Measurements from ENCODE around the gene SDK2.

The SDK2 gene

DNA sequence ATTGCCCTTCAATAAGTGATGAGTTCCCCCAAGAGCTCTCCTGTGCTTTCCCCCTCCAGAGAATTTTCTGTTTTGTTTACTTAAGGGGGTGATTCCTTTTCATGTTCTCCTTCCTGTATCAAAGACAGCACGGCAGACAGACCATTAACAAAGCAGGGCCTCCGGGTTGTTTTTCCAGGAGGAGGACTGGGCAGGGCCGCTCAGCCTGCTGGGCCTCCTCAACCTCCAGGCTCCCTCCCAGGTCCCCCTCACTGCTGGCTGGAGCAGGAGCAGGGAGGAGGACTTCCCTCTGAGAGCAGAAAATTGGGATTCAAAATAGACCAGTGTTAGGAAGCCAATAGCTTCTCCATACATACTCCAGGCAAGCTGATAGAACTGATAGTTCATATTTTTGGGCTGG is 20.4 kb downstream of the SDK2 start:
- DNase-seq (ENCODE audit: low spot score): no peak
- TF ChIP-seq, protein P1, sequence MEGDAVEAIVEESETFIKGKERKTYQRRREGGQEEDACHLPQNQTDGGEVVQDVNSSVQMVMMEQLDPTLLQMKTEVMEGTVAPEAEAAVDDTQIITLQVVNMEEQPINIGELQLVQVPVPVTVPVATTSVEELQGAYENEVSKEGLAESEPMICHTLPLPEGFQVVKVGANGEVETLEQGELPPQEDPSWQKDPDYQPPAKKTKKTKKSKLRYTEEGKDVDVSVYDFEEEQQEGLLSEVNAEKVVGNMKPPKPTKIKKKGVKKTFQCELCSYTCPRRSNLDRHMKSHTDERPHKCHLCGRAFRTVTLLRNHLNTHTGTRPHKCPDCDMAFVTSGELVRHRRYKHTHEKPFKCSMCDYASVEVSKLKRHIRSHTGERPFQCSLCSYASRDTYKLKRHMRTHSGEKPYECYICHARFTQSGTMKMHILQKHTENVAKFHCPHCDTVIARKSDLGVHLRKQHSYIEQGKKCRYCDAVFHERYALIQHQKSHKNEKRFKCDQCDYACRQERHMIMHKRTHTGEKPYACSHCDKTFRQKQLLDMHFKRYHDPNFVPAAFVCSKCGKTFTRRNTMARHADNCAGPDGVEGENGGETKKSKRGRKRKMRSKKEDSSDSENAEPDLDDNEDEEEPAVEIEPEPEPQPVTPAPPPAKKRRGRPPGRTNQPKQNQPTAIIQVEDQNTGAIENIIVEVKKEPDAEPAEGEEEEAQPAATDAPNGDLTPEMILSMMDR (IDR thresholded peaks at IDR 0.05; ENCODE audit: extremely low read depth, insufficient read depth, missing control alignments): no peak
- in situ Hi-C loops (cut with MboI; ENCODE audit: low pct_unique_long_range_greater_than_20kb, low sequenced_read_pairs, unreplicated experiment): no loop called here

DNA sequence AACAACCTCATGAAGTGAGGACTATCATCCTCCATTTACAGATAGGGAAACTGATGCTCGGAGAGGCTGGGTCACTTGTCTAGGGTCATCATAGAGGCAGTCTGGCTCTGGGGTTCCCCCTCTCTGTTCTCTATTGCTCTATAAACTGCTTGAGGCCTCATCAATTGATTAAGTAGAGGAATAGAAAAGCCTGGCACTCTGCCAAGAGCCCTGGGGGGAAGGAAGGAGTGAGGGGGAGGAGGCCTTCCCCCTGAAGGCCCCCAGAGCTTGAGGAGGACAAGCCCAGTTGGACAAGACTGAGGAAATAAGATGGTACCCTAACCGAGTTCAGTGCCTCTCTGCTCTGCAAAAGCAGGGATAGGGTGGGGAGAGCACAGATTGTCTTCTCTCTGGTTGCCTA is 21.0 kb downstream of the SDK2 start:
- DNase-seq (ENCODE audit: low spot score): no peak
- TF ChIP-seq, protein P1 (IDR thresholded peaks at IDR 0.05; ENCODE audit: extremely low read depth, insufficient read depth, missing control alignments): no peak
- in situ Hi-C loops (cut with MboI; ENCODE audit: low pct_unique_long_range_greater_than_20kb, low sequenced_read_pairs, unreplicated experiment): no loop called here

DNA sequence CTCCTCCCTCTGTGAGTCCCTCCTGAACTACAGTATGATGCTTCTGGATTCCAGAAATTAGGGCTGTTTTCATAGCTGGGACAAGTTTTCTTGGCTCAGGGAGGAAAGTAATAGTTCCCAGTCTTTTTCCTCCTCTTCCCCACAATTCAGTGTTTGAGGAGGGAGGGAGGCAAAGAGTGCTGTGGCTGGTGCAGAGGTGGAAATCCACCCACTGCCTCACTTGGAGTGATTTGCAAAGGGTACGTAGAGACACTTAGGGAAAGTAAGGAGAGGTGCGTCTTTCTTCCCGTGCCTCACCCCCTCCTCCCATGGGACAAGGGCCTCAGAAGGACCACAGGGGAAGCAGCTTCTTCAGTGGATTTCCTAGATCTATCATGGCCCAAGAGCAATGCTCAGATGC is 21.9 kb downstream of the SDK2 start:
- no peak for DNase-seq (ENCODE audit: low spot score)
- TF ChIP-seq, protein P1 (IDR thresholded peaks at IDR 0.05; ENCODE audit: extremely low read depth, insufficient read depth, missing control alignments): no peak
- in situ Hi-C loops (cut with MboI; ENCODE audit: low pct_unique_long_range_greater_than_20kb, low sequenced_read_pairs, unreplicated experiment): no loop called here

DNA sequence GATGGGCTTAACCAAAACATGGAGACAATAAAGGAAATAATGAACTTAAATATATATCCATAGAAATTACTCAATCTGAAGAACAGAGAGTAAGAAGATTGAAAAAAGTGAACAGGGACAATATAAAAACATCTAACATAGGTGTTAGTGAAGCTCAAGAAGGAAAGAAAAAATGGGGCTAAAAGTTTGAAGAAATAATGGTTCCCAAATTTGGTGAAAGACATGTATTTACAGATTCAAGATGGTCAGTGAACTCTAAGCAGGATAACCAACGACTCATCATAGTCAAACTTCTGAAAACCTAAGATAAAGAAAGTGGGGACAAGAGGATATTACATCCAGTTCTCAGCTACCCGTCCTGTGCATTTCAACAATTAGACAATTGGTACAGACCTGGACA is 22.6 kb downstream of the SDK2 start:
- no peak for DNase-seq (ENCODE audit: low spot score)
- TF ChIP-seq, protein P1 (IDR thresholded peaks at IDR 0.05; ENCODE audit: extremely low read depth, insufficient read depth, missing control alignments): no peak
- in situ Hi-C loops (cut with MboI; ENCODE audit: low pct_unique_long_range_greater_than_20kb, low sequenced_read_pairs, unreplicated experiment): no loop called here

DNA sequence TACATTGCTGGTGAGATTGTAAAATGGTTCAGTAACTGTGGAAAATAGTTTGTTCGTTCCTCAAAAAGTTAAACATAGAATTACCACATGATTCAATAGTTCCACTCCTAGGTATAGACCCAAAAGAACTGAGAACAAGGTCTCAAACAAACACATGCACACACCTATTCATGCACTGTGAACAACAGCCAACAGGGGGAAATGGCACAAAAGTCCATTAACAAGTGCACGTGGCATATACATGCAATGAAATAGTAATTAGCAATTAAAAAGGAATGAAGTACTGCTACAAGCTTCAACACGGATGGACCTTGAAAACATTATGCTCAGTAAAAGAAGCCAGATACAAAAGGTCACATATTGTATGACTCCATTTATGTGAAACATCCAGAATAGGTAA is 23.8 kb downstream of the SDK2 start:
- TF ChIP-seq, protein P1 (IDR thresholded peaks at IDR 0.05; ENCODE audit: extremely low read depth, insufficient read depth, missing control alignments): no peak
- in situ Hi-C loops (cut with MboI; ENCODE audit: low pct_unique_long_range_greater_than_20kb, low sequenced_read_pairs, unreplicated experiment): no loop called here
- DNase-seq (ENCODE audit: low spot score): no peak

DNA sequence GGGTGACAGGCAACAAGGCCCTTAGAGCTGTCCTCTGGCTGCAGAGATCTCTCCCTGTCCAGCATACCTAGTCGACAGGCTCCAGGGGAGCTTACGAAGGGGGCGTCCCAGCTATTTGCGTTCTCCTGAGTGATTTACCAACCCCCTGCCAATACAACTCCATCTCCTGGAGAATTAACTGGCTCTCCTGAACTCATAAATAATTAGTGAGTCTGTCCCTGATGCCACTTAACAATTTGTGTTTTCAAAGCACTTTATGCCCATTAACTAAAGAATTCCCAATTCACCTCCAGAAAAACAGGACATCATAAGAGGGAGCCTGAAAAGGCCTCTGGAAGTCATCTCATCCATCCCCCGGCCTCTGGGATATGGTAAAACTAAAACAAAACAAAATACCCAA is 26.7 kb downstream of the SDK2 start:
- TF ChIP-seq, protein P1 (IDR thresholded peaks at IDR 0.05; ENCODE audit: extremely low read depth, insufficient read depth, missing control alignments): no peak
- in situ Hi-C loops (cut with MboI; ENCODE audit: low pct_unique_long_range_greater_than_20kb, low sequenced_read_pairs, unreplicated experiment): no loop called here
- no peak for DNase-seq (ENCODE audit: low spot score)

DNA sequence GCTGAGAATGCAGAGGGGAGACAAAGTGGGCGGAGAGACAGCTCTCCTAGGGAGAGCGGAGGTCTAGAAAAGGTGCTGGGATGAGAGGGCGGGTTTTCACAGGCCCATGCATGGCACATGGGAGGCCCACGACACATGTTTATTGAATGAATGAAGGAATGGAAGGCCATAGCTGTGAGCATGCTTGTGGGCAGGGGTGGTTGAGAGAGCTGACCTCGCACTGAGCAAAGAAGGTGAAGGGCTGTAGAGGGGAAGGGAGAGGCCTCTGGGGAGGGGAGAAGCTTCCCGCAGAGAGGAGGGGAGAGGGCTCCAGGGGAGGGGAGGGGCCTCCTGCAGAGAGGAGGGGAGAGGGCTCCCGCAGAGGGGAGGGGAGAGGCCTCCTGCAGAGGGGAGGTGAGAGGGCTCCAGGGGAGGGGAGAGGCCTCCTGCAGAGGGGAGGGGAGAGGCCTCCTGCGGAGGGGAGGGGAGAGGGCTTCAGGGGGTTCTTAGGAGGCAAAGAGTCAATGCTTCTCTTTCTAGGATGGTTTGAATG is 27.3 kb downstream of the SDK2 start:
- TF ChIP-seq, protein P1 (IDR thresholded peaks at IDR 0.05; ENCODE audit: extremely low read depth, insufficient read depth, missing control alignments): no peak
- in situ Hi-C loops (cut with MboI; ENCODE audit: low pct_unique_long_range_greater_than_20kb, low sequenced_read_pairs, unreplicated experiment): no loop called here
- DNase-seq (ENCODE audit: low spot score): no peak

Data from GM13977 (cell line).